Psoas muscle (tissue), 8 donors: ENCODE measurements around the gene GP1BA. TPM values are rescaled to one million over a fixed set of nuclear protein-coding genes. Genes with fewer than 3 reads are reported as not detected.
A peak's percentile ranks its signal among the peaks of the same experiment; 100 is the strongest.

Experiments used
- ATAC-seq, 4 donors: fragments of 200-7000 bp; cut with Tn5 transposase; one replicate each; pipeline ENCODE4 v1.9.1; 2020; ENCODE audit warnings: moderate library complexity in 3 of 4, mild to moderate bottlenecking in 2 of 4
- DNase-seq, 2 donors: peaks; one replicate each; pipeline ENCODE4 v3.0.0-alpha.2; 2020
- H3K27ac ChIP-seq: fragments of 200-600 bp; one replicate; pipeline ENCODE4 v1.8.0; 2022
- H3K27me3 ChIP-seq, 3 donors: fragments of 200-600 bp in 1 of 3; one replicate each; pipeline versions ENCODE4 v1.6.1 to v1.8.0; 2013 to 2022; ENCODE audit warnings: low read length in 2 of 3, mild to moderate bottlenecking in 2 of 3, moderate library complexity in 1 of 3; ENCODE audit not compliant: insufficient read depth in 3 of 3
- H3K36me3 ChIP-seq, 2 donors: fragments of 200-600 bp in 1 of 2; one replicate each; pipeline versions ENCODE4 v1.6.1 to v1.8.0; 2013 to 2022; ENCODE audit warnings: low read depth in 1 of 2, mild to moderate bottlenecking in 1 of 2, moderate library complexity in 1 of 2; ENCODE audit not compliant: insufficient read depth in 1 of 2
- H3K4me1 ChIP-seq: fragments of 200-600 bp; one replicate; pipeline ENCODE4 v1.8.0; 2022
- H3K4me3 ChIP-seq: fragments of 200-600 bp; one replicate; pipeline ENCODE4 v1.8.0; 2022; ENCODE audit warnings: mild to moderate bottlenecking
- H3K9me3 ChIP-seq: fragments of 200-600 bp; one replicate; pipeline ENCODE4 v1.8.0; 2022
- WGBS, 3 donors: extraction: QIAGEN DNeasy Blood & Tissue Kit; methylation state at CpG; one replicate each; pipeline versions ENCODE4 v1.1.6 to v1.1.7; 2013; 5-methylcytosine and 5-hydroxymethylcytosine counted together
- intact Hi-C, 2 donors: fragments of 100-400 bp; cut with DNase I; formaldehyde crosslinking; loops; one replicate each; pipeline versions ENCODE4 v1.11.0 to v1.14.2; 2022
- polyA plus RNA-seq, 3 donors: library from polyadenylated mRNA; stranded (reverse); fragments of 200-250 nt; gene quantifications; one replicate each; pipeline ENCODE4 v1.2.3, GENCODE V29; 2013
- total RNA-seq, 4 donors: library from RNA; stranded (reverse); fragmentation: NEBNext Ultra II Directional in 2 of 4; extraction: Animal tissue kit (Norgen Biotek cat#: 25700) in 2 of 4; gene quantifications; one replicate each; pipeline versions ENCODE4 v1.2.1 to v1.2.4, GENCODE V29; 2021 to 2023
- TF ChIP-seq, protein P1 (sequence below): fragments of 200-600 bp; IDR thresholded peaks from one replicate; pipeline ENCODE4 v1.8.0; 2022; ENCODE audit warnings: antibody characterized with exemption
- donor health status: healthy with polysubstance abuse.
- donor health status: DM: no; HTN: no; CAD: no; lungs with moderate emphysema.
- donor health status: Bipolar disorder and iron deficiency.
- donor health status: healthy.
- donor health status: DM: yes; HTN: yes; CAD: no.
- donor health status: DM: no; HTN: no; CAD: no.
- donor health status: DM: no; HTN: no; CAD: no.
- donor health status: DM: yes; HTN: yes; CAD: no.

GP1BA gene
- total and polyA plus RNA-seq, 7 donors = 0.04 to 0.10 (median 0.05) TPM; not detected in 4

DNA sequence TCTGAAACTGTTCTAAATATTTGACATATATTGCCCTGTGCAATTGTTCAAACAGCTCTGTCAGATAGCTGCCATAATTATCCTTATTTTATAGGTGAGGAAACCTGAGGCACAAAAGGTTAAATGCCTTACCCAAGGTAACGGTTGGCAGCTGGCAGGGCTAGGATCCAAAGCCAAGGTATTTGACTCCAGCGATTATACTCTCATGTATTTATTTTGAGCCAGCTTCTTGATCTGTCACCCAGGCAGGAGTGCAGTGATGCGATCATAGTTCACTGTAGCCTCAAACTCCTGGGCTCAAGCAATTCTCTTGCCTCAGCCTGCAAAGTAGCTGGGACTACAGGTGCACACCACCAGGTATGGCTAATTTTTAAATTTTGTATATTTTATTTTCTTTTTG lies 26.0 kb downstream of the GP1BA start:
- Histone ChIP-seq H3K4me3 (no peak overlapping the region), H3K9me3 (no peaks in the 10 kb centered on the region), H3K36me3 (peaks cover 6 to 52% of the 10 kb centered on the region in 2 donors), H3K27ac (peak overlapping the region; percentile 77), H3K4me1 (peaks cover 36% of the 10 kb centered on the region), H3K27me3 (no peaks in the 10 kb centered on the region)
- TF ChIP-seq, protein P1, sequence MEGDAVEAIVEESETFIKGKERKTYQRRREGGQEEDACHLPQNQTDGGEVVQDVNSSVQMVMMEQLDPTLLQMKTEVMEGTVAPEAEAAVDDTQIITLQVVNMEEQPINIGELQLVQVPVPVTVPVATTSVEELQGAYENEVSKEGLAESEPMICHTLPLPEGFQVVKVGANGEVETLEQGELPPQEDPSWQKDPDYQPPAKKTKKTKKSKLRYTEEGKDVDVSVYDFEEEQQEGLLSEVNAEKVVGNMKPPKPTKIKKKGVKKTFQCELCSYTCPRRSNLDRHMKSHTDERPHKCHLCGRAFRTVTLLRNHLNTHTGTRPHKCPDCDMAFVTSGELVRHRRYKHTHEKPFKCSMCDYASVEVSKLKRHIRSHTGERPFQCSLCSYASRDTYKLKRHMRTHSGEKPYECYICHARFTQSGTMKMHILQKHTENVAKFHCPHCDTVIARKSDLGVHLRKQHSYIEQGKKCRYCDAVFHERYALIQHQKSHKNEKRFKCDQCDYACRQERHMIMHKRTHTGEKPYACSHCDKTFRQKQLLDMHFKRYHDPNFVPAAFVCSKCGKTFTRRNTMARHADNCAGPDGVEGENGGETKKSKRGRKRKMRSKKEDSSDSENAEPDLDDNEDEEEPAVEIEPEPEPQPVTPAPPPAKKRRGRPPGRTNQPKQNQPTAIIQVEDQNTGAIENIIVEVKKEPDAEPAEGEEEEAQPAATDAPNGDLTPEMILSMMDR = no peak
- WGBS, 3 donors = 18 to 51% (median 29%) methylated on average over 3 of the region's 3 CpGs
- ATAC-seq (peak; percentile 47 to 70 (median 64)), DNase-seq (no peak)
- intact Hi-C loops = no loop called here

DNA sequence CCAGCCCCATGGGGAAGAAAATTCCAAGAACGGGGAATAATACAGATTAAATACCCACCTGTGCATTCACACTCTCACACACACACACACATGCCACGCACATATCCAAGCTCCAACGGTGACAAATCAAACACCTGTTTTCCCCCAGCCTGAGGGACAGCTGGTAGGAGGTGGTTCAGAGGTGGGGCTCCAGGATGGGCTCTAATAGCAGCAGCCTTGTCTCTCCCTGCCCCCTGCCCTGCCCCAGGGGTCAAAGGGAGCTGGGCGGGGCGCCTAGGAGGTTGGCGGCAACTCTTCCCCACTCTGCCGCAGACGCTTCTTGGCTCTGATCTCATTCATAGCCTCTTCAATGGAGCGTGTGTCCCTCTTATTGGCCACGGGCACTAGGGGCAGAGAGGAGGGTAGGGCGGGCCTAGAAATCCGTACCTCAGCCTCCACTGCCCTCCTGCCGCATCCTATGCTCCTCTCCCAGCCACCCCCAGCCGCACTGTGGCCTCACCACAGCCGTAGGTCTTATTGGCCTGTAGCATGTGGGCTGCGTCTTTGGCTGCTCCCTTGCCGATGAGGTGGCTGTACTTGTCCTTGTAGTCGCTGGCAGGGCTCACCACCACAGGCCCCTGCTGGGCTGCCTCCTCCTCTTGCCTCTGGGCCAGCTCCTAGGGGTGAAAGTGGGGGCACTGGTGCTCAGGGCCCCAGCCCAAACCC lies 27.3 kb downstream of the GP1BA start:
- TF ChIP-seq, protein P1 = no peak
- Histone ChIP-seq H3K27me3 (no peaks in the 10 kb centered on the region), H3K9me3 (no peaks in the 10 kb centered on the region), H3K27ac (peak overlapping the region; percentile 77), H3K4me3 (no peak overlapping the region), H3K4me1 (peaks cover 23% of the 10 kb centered on the region), H3K36me3 (peaks cover 6 to 44% of the 10 kb centered on the region in 2 donors)
- intact Hi-C loops = no loop called here
- peak; percentile 8 to 53 (median 21) for ATAC-seq
- DNase-seq = no peak
- 51 to 66% (median 62%) methylated on average over 18 of the region's 18 CpGs for WGBS, 3 donors

DNA sequence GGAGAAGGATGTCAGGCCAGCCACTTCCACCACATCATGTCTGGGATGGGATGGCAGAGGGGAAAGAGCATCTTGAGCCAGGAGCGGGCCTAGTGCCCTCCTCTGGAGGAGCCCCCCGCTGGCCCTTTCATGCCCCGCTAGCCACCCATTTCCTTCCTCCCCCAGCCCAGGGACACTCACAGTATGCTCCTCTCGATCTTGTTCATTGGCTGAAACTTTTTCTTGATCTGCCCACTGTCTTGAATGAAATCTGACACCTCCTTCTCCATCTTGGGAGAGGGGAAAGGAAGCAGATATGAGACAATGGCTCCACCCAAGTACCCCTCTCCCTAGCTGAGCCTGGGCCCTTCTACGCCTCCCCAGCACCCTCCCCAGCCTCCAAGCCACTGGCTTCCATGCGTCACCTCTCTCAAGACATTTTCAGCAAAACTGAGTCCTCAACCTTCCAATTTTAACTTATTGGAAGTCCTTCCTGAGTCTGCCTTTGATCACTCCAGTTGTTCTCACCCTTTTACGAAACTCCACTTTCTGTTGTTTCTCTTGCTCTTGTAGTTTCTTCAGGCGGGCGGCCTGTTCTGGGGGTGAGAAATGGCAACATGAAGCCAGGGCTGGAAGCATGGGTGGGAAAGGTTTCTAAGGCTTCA lies 28.3 kb downstream of the GP1BA start:
- Histone ChIP-seq H3K36me3 (peaks cover 6 to 40% of the 10 kb centered on the region in 2 donors), H3K27ac (peak overlapping the region; percentile 77)

DNA sequence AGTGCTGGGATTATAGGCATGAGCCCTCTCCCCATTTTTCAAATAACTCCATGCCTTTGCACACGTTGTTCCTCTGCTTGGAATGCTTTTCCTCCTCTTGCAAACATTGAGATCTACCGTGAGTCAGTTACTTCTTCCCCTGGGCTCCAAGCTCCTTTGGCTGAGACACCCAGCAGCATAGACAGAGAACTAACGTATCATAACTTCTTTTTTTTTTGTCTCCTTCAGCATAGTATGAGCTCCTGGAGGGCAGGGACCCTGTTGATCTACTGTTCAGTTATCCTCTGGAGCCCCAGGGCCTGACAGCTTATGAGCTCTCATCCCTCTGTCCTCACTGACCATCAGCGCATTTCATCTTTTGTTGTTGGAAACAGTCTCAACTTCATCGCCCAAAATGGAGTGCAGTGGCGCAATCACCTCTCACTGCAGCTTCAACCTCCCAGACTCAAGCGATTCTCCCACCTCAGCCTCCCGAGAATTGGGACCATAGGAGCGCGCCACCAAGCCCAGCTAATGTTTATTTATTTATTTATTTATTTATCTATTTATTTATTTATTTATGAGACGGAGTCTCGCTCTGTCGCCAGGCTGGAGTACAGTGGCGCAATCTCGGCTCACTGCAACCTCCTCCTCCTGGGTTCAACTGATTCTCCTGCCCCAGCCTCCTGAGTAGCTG lies 33.4 kb downstream of the GP1BA start:
- H3K27me3 ChIP-seq = no peaks in the 10 kb centered on the region
- H3K27ac ChIP-seq = peak overlapping the region; percentile 93
- ATAC-seq = no peak
- H3K9me3 ChIP-seq = no peaks in the 10 kb centered on the region
- TF ChIP-seq, protein P1 = no peak
- intact Hi-C loops = no loop called here
- H3K4me3 ChIP-seq = peak overlapping the region; percentile 84
- DNase-seq = no peak
- 95 to 98% (median 96%) methylated on average over 15 of the region's 15 CpGs for WGBS, 3 donors
- peaks cover 0 to 27% of the 10 kb centered on the region in 2 donors for H3K36me3 ChIP-seq
- H3K4me1 ChIP-seq = peaks cover 25% of the 10 kb centered on the region

More for the DNA sequence above, 28.3 kb downstream of the GP1BA start:
- Histone ChIP-seq H3K4me3 (no peak overlapping the region), H3K9me3 (no peaks in the 10 kb centered on the region), H3K4me1 (peaks cover 19% of the 10 kb centered on the region), H3K27me3 (no peaks in the 10 kb centered on the region)
- TF ChIP-seq, protein P1 = no peak
- intact Hi-C loops = no loop called here
- WGBS, 3 donors = 86 to 90% (median 89%) methylated on average over 9 of the region's 9 CpGs
- ATAC-seq = no peak
- DNase-seq = no peak
